Measurements from ENCODE around the gene CCDC93. TPM values are rescaled to one million over a fixed set of nuclear protein-coding genes. Genes with fewer than 3 reads are reported as not detected.
A peak's percentile ranks its signal among the peaks of the same experiment; 100 is the strongest.

Gene CCDC93
- total and polyA plus RNA-seq, 2 experiments from 2014 or later, result 12.8 to 15.9 TPM

DNA sequence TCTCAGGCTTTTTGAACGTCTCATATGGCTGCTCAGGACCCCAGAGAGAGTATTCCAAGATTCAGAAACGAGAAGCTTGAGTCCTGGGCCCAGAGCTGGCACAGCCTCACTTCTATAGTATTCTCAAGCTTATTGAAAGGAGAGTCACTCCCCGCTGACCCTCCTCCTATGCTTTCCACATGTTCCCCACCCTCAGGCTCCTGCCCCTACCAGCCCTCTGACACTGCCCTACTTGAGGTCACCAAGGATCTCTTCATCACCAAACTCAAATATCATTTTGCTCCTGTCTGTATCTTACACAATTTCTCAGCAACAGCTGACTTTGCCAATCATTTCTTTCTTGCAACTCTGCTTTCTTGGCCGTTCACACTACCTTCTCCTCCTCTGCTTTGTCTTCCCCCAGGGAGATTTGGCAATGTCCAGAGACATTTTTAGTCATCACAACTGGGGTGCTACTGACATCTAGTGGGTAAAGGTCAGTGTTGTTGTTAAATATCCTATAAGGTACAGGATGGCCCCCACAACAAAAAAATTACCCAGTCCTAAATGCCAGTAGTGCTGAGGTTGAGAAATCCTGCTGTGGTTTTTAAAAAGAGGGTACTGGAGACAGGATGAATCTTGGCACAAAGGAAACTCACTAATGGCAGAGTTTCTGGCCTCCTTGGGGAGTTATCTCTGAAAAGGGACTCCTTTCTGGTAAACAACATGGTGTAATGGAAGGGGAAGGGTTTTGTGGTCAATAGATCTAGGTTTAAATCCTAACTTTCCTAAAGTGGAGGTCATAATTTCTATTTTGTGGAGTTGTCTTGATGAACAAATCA, 47.5 kb upstream of the CCDC93 start:
- H3K4me2 ChIP-seq (ENCODE audit: unreplicated experiment), result peak overlapping the region; percentile 19
- 39 to 57% methylated on average over 4 of the region's 4 CpGs for WGBS, 2 experiments (ENCODE audit: low coverage in 1 of 2, low lambda C conversion rate in 2 of 2, missing lambda C conversion rate in 2 of 2)
- in situ Hi-C loops (cut with MboI), result no loop called here

GRCh38 chr2:118059919-118060478, 46.1 kb upstream of the CCDC93 start:
- peaks cover 34% of the 10 kb centered on the region for H3F3A ChIP-seq (ENCODE audit: insufficient read depth)
- H3K27me3 ChIP-seq (replicated peaks; ENCODE audit: insufficient read depth), result no peaks in the 10 kb centered on the region
- peaks cover 34% of the 10 kb centered on the region for H3K4me1 ChIP-seq (ENCODE audit: insufficient read depth)
- no peaks in the 10 kb centered on the region for H3K9me2 ChIP-seq (ENCODE audit: insufficient read depth)
- no peak overlapping the region for H3K4me3 ChIP-seq
- peak overlapping the region; percentile 64 for H3K9ac ChIP-seq
- H3K27ac ChIP-seq, result peak overlapping the region; percentile 90
- H3K79me2 ChIP-seq (ENCODE audit: insufficient read depth), result no peaks in the 10 kb centered on the region
- no peaks in the 10 kb centered on the region for H3K36me3 ChIP-seq (ENCODE audit: low read depth)
- no peaks in the 10 kb centered on the region for H4K20me1 ChIP-seq (ENCODE audit: insufficient read depth)
- H2AFZ ChIP-seq, result peak overlapping the region; percentile 60
- WGBS, 2 experiments (ENCODE audit: low coverage in 1 of 2, low lambda C conversion rate in 2 of 2, missing lambda C conversion rate in 2 of 2), result 16 to 24% methylated on average over 4 of the region's 4 CpGs
- DNase-seq, result peak; percentile 92
- in situ Hi-C loops (cut with MboI), result no loop called here
- H3K4me2 ChIP-seq (ENCODE audit: unreplicated experiment), result peak overlapping the region; percentile 43
- no peak for TF ChIP-seq EZH2 (IDR thresholded peaks at IDR 0.05; ENCODE audit: insufficient read depth, poor library complexity, severe bottlenecking)
- TF ChIP-seq EZH2phosphoT487 (IDR thresholded peaks at IDR 0.05; ENCODE audit: insufficient read depth, low read depth), result peak; percentile 95
- H3K9me3 ChIP-seq (ENCODE audit: low read depth), result no peaks in the 10 kb centered on the region

More for the DNA sequence above, 47.5 kb upstream of the CCDC93 start:
- Histone ChIP-seq H3K27ac (peak overlapping the region; percentile 90), H2AFZ (peak overlapping the region; percentile 37; the same call in 1 of the 2 replicates), H3K79me2 (ENCODE audit: insufficient read depth) (no peaks in the 10 kb centered on the region), H3K9ac (peak overlapping the region; percentile 36; the same call in 1 of the 2 replicates), H3K27me3 (replicated peaks; ENCODE audit: insufficient read depth) (no peaks in the 10 kb centered on the region), H3F3A (ENCODE audit: insufficient read depth) (peaks cover 34% of the 10 kb centered on the region), H3K4me1 (ENCODE audit: insufficient read depth) (peaks cover 34% of the 10 kb centered on the region), H3K36me3 (ENCODE audit: low read depth) (no peaks in the 10 kb centered on the region), H3K4me3 (no peak overlapping the region), H3K9me2 (ENCODE audit: insufficient read depth) (no peaks in the 10 kb centered on the region), H4K20me1 (ENCODE audit: insufficient read depth) (no peaks in the 10 kb centered on the region), H3K9me3 (ENCODE audit: low read depth) (no peaks in the 10 kb centered on the region)
- peak; percentile 86 for DNase-seq
- no peak for TF ChIP-seq EZH2 (IDR thresholded peaks at IDR 0.05; ENCODE audit: insufficient read depth, poor library complexity, severe bottlenecking)
- no peak for TF ChIP-seq EZH2phosphoT487 (IDR thresholded peaks at IDR 0.05; ENCODE audit: insufficient read depth, low read depth)

- H3K4me2 ChIP-seq (ENCODE audit: unreplicated experiment), result peak overlapping the region; percentile 43
- no peaks in the 10 kb centered on the region for H3K9me3 ChIP-seq (ENCODE audit: low read depth)
- no peaks in the 10 kb centered on the region for H3K9me2 ChIP-seq (ENCODE audit: insufficient read depth)
- H3K4me3 ChIP-seq, result no peak overlapping the region
- no peaks in the 10 kb centered on the region for H3K36me3 ChIP-seq (ENCODE audit: low read depth)
- peak; percentile 23 for DNase-seq
- peak overlapping the region; percentile 90 for H3K27ac ChIP-seq
- H3K27me3 ChIP-seq (replicated peaks; ENCODE audit: insufficient read depth), result no peaks in the 10 kb centered on the region
- no peaks in the 10 kb centered on the region for H3K79me2 ChIP-seq (ENCODE audit: insufficient read depth)
- H3F3A ChIP-seq (ENCODE audit: insufficient read depth), result peaks cover 34% of the 10 kb centered on the region
- TF ChIP-seq EZH2 (IDR thresholded peaks at IDR 0.05; ENCODE audit: insufficient read depth, poor library complexity, severe bottlenecking) (no peak), EZH2phosphoT487 (IDR thresholded peaks at IDR 0.05; ENCODE audit: insufficient read depth, low read depth) (no peak)
- in situ Hi-C loops (cut with MboI), result no loop called here
- peak overlapping the region; percentile 60; the same call in 1 of the 2 replicates for H2AFZ ChIP-seq
- H3K9ac ChIP-seq, result peak overlapping the region; percentile 64; the same call in 1 of the 2 replicates
- H4K20me1 ChIP-seq (ENCODE audit: insufficient read depth), result no peaks in the 10 kb centered on the region
- WGBS, 2 experiments (ENCODE audit: low coverage in 1 of 2, low lambda C conversion rate in 2 of 2, missing lambda C conversion rate in 2 of 2), result 90 to 93% methylated on average over 3 of the region's 3 CpGs
- H3K4me1 ChIP-seq (ENCODE audit: insufficient read depth), result peaks cover 34% of the 10 kb centered on the region
Measured at GRCh38 chr2:118058951-118059350, 45.1 kb upstream of the CCDC93 start.

DNA sequence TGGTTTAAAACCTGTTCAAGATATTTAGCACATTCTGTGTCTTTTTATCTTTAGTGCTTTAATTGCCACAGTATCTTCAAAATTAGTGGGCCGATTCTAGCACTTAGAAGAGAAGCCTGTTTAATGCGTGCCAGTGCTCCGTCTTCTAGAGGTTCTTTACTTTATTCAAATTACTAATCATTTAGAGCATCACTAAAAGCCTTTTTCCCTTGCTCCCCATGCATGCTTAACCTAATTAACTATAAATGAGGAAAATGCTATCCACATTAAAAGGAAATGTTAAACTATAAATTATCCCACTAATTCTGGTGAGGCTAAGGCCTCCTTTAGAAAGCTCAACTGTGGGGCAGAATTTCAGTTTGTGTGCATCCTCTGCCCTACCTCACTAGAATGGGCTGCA, 42.9 kb upstream of the CCDC93 start:
- WGBS, 2 experiments (ENCODE audit: low coverage in 1 of 2, low lambda C conversion rate in 2 of 2, missing lambda C conversion rate in 2 of 2), result 91 to 98% methylated on average over 3 of the region's 3 CpGs
- no peaks in the 10 kb centered on the region for H3K27me3 ChIP-seq (replicated peaks; ENCODE audit: insufficient read depth)
- H4K20me1 ChIP-seq (ENCODE audit: insufficient read depth), result no peaks in the 10 kb centered on the region
- TF ChIP-seq EZH2 (IDR thresholded peaks at IDR 0.05; ENCODE audit: insufficient read depth, poor library complexity, severe bottlenecking), result no peak
- no peak for TF ChIP-seq EZH2phosphoT487 (IDR thresholded peaks at IDR 0.05; ENCODE audit: insufficient read depth, low read depth)
- H3K79me2 ChIP-seq (ENCODE audit: insufficient read depth), result no peaks in the 10 kb centered on the region
- no peak overlapping the region for H3K9ac ChIP-seq
- no peak overlapping the region for H3K27ac ChIP-seq
- no peaks in the 10 kb centered on the region for H3K9me3 ChIP-seq (ENCODE audit: low read depth)
- peaks cover 27% of the 10 kb centered on the region for H3K4me1 ChIP-seq (ENCODE audit: insufficient read depth)
- in situ Hi-C loops (cut with MboI), result no loop called here
- H3F3A ChIP-seq (ENCODE audit: insufficient read depth), result peaks cover 32% of the 10 kb centered on the region
- H3K36me3 ChIP-seq (ENCODE audit: low read depth), result no peaks in the 10 kb centered on the region
- H3K4me3 ChIP-seq, result no peak overlapping the region
- H3K4me2 ChIP-seq (ENCODE audit: unreplicated experiment), result no peak overlapping the region
- no peaks in the 10 kb centered on the region for H3K9me2 ChIP-seq (ENCODE audit: insufficient read depth)
- no peak overlapping the region for H2AFZ ChIP-seq
- DNase-seq, result no peak
